Neural cell (in vitro differentiated cells): ENCODE measurements around the gene CDH4. TPM values are rescaled to one million over a fixed set of nuclear protein-coding genes. Genes with fewer than 3 reads are reported as not detected.

Experiments
- H2AFZ ChIP-seq: fragments of 200-600, 300-800 bp; sonication (generic), shearing (Covaris generic); 2 replicates; pipeline ENCODE4 v1.6.0; 2014; ENCODE audit warnings: low read depth, mild to moderate bottlenecking, antibody characterized with exemption, low read length, moderate library complexity
- H3F3A ChIP-seq: fragments of 200-600 bp; shearing (Covaris generic); 2 replicates; pipeline ENCODE4 v1.6.1; 2016; ENCODE audit warnings: mild to moderate bottlenecking, moderate library complexity, mixed read lengths, antibody characterized with exemption, low read length; ENCODE audit not compliant: insufficient read depth, poor library complexity, severe bottlenecking
- H3K27ac ChIP-seq: fragments of 200-600, 300-800 bp; sonication (generic), shearing (Covaris generic); 2 replicates; pipeline ENCODE4 v1.5.1; 2014; ENCODE audit warnings: mild to moderate bottlenecking, low read length, moderate library complexity
- H3K27me3 ChIP-seq: fragments of 300-800, 200-600 bp; sonication (generic), shearing (Covaris generic); 2 replicates; pipeline ENCODE4 v1.6.0; 2014; ENCODE audit warnings: mild to moderate bottlenecking, low read depth, low read length, moderate library complexity; ENCODE audit not compliant: insufficient read depth
- H3K36me3 ChIP-seq: fragments of 300-800, 200-600 bp; sonication (generic), shearing (Covaris generic); 2 replicates; pipeline ENCODE4 v1.5.1; 2014; ENCODE audit warnings: mild to moderate bottlenecking, antibody characterized with exemption, low read length, moderate library complexity; ENCODE audit not compliant: insufficient read depth
- H3K4me2 ChIP-seq: fragments of 300-800, 200-600 bp; sonication (generic), shearing (Covaris generic); 2 replicates; pipeline ENCODE4 v1.6.0; 2014; ENCODE audit warnings: mild to moderate bottlenecking, low read length
- H3K4me3 ChIP-seq: fragments of 300-800, 200-600 bp; sonication (generic), shearing (Covaris generic); 2 replicates; pipeline ENCODE4 v1.5.1; 2014; ENCODE audit warnings: mild to moderate bottlenecking, low read length, moderate library complexity
- H3K79me2 ChIP-seq: fragments of 200-600 bp; shearing (Covaris generic); replicated peaks from 2 replicates; pipeline ENCODE4 v1.6.0; 2014; ENCODE audit warnings: mild to moderate bottlenecking, low read length, moderate library complexity; ENCODE audit not compliant: insufficient read depth
- H3K9ac ChIP-seq: fragments of 300-800, 200-600 bp; sonication (generic), shearing (Covaris generic); 2 replicates; pipeline ENCODE4 v1.6.1; 2016; ENCODE audit warnings: mild to moderate bottlenecking, low read length, mixed read lengths
- H3K9me2 ChIP-seq: fragments of 200-600 bp; shearing (Covaris generic); 2 replicates; pipeline ENCODE4 v1.6.1; 2016; ENCODE audit warnings: mild to moderate bottlenecking, low read length, mixed read lengths; ENCODE audit not compliant: insufficient read depth
- H3K9me3 ChIP-seq: fragments of 200-600, 300-800 bp; sonication (generic), shearing (Covaris generic); 2 replicates; pipeline ENCODE4 v1.6.1; 2016; ENCODE audit warnings: mild to moderate bottlenecking, mixed run types, low read length, moderate library complexity, mixed read lengths
- H4K20me1 ChIP-seq: fragments of 200-600 bp; shearing (Covaris generic); 2 replicates; pipeline ENCODE4 v1.6.1; 2016; ENCODE audit warnings: mild to moderate bottlenecking, mixed run types; ENCODE audit not compliant: insufficient read depth
- EP300 ChIP-seq: fragments of 450-650 bp; conservative IDR thresholded peaks from 2 replicates; pipeline ENCODE4 v1.6.1; 2014; ENCODE audit warnings: antibody characterized with exemption, mild to moderate bottlenecking, moderate library complexity; ENCODE audit not compliant: poor library complexity, severe bottlenecking
- EZH2 ChIP-seq: fragments of 200-600, 300-800 bp; shearing (Covaris generic), sonication (generic); IDR thresholded peaks from 2 replicates; pipeline ENCODE4 v1.6.1; 2014; ENCODE audit warnings: antibody characterized with exemption, low read length, borderline replicate concordance, mild to moderate bottlenecking; ENCODE audit not compliant: insufficient read depth, poor library complexity, severe bottlenecking
- MXI1 ChIP-seq: fragments of 450-650 bp; conservative IDR thresholded peaks from 2 replicates; pipeline ENCODE4 v1.6.1; 2014; ENCODE audit warnings: antibody characterized with exemption, mild to moderate bottlenecking; ENCODE audit not compliant: poor library complexity, severe bottlenecking
- POLR2AphosphoS5 ChIP-seq: IDR thresholded peaks from 2 replicates; pipeline ENCODE4 v1.6.1; 2012
- RAD21 ChIP-seq: fragments of 450-650 bp; conservative IDR thresholded peaks from 2 replicates; pipeline ENCODE4 v1.6.1; 2014; ENCODE audit warnings: antibody characterized with exemption, mild to moderate bottlenecking, moderate library complexity
- REST ChIP-seq: IDR thresholded peaks from 2 replicates; pipeline ENCODE4 v1.6.1; 2012; ENCODE audit warnings: borderline replicate concordance
- SMC3 ChIP-seq: fragments of 450-650 bp; conservative IDR thresholded peaks from 2 replicates; pipeline ENCODE4 v1.6.1; 2014; ENCODE audit warnings: antibody characterized with exemption, mild to moderate bottlenecking, moderate library complexity; ENCODE audit not compliant: poor library complexity
- TAF1 ChIP-seq: IDR thresholded peaks from 2 replicates; pipeline ENCODE4 v1.6.1; 2012; ENCODE audit warnings: low read depth
- polyA plus RNA-seq: library from polyadenylated mRNA; depleted of rRNA; stranded (reverse); fragments of >200 nt; gene quantifications from 2 replicates; pipeline ENCODE4 v1.2.3, GENCODE V29; 2014
- TF ChIP-seq, protein P1 (sequence below): fragments of 450-650 bp; IDR thresholded peaks from 2 replicates; pipeline ENCODE4 v1.5.1; 2014; ENCODE audit warnings: antibody characterized with exemption, mild to moderate bottlenecking, moderate library complexity; ENCODE audit not compliant: poor library complexity, severe bottlenecking

CDH4 gene
- polyA plus RNA-seq, 1 donor from 2014 or later = 24.6 TPM

GRCh38 chr20:61514396-61514795 is 262.3 kb downstream of the CDH4 start:
- H4K20me1 ChIP-seq = no peaks in the 10 kb centered on the region
- no peak overlapping the region for H3K4me2 ChIP-seq
- H3K4me3 ChIP-seq = no peak overlapping the region
- H3K9me2 ChIP-seq = no peaks in the 10 kb centered on the region
- TF ChIP-seq EZH2 = no peak
- TF ChIP-seq RAD21 = no peak
- no peak for TF ChIP-seq MXI1
- TF ChIP-seq TAF1 = no peak
- no peak for TF ChIP-seq EP300
- no peak for TF ChIP-seq REST
- TF ChIP-seq SMC3 = no peak
- TF ChIP-seq, protein P1, sequence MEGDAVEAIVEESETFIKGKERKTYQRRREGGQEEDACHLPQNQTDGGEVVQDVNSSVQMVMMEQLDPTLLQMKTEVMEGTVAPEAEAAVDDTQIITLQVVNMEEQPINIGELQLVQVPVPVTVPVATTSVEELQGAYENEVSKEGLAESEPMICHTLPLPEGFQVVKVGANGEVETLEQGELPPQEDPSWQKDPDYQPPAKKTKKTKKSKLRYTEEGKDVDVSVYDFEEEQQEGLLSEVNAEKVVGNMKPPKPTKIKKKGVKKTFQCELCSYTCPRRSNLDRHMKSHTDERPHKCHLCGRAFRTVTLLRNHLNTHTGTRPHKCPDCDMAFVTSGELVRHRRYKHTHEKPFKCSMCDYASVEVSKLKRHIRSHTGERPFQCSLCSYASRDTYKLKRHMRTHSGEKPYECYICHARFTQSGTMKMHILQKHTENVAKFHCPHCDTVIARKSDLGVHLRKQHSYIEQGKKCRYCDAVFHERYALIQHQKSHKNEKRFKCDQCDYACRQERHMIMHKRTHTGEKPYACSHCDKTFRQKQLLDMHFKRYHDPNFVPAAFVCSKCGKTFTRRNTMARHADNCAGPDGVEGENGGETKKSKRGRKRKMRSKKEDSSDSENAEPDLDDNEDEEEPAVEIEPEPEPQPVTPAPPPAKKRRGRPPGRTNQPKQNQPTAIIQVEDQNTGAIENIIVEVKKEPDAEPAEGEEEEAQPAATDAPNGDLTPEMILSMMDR = no peak
- TF ChIP-seq POLR2AphosphoS5 = no peak
- H3K27me3 ChIP-seq = no peaks in the 10 kb centered on the region
- H3K27ac ChIP-seq = no peak overlapping the region
- H3K36me3 ChIP-seq = no peaks in the 10 kb centered on the region
- H3K9ac ChIP-seq = no peak overlapping the region
- H3K9me3 ChIP-seq = no peaks in the 10 kb centered on the region
- H2AFZ ChIP-seq = no peak overlapping the region
- no peaks in the 10 kb centered on the region for H3K79me2 ChIP-seq
- no peaks in the 10 kb centered on the region for H3F3A ChIP-seq

DNA sequence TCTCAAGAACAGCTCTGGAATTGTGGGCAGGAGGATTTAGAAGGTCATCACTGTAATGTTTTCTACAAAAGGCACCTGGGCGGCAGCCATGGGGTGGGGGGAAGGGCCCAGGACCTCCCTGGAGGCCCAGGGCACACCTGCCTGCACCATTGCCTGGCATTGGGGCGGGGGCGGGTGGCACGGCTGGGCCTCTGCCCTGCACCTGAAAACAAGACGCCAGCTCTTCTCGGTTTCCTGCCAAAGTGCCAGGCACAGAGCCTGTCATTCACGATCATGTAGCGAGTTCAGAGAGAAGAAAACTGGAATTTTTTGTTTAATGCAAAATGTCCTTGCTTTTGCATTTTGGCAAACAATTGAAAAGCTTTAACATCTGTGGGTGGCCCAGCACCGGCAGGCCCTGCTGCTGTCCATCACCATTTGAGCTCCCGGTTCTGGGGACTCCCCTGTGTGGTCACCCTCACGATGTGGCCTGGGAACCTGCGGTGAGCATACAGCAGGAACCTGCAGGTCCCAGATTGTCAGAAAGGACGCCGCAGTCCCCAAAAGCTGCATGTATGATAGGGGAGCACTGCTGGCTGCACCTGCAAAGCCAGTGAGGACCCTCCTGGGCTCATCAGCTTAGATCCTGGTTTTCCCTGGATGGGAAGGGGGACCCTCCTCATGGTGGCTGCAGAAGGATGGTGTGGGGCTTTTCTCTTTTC is 262.9 kb downstream of the CDH4 start:
- H3K79me2 ChIP-seq = no peaks in the 10 kb centered on the region
- H3F3A ChIP-seq = no peaks in the 10 kb centered on the region
- no peak overlapping the region for H3K9ac ChIP-seq
- no peak overlapping the region for H2AFZ ChIP-seq
- no peak overlapping the region for H3K4me2 ChIP-seq
- no peaks in the 10 kb centered on the region for H3K9me2 ChIP-seq
- H4K20me1 ChIP-seq = no peaks in the 10 kb centered on the region
- TF ChIP-seq TAF1 (no peak), MXI1 (no peak), SMC3 (no peak), EZH2 (no peak), RAD21 (no peak), POLR2AphosphoS5 (no peak), EP300 (no peak), REST (no peak)
- TF ChIP-seq, protein P1 = no peak
- H3K4me3 ChIP-seq = no peak overlapping the region
- H3K27ac ChIP-seq = no peak overlapping the region
- no peaks in the 10 kb centered on the region for H3K9me3 ChIP-seq
- no peaks in the 10 kb centered on the region for H3K27me3 ChIP-seq
- H3K36me3 ChIP-seq = no peaks in the 10 kb centered on the region
